ENCODE results near the gene SSMEM1.

- TF ChIP-seq CTCF (IDR thresholded peaks at IDR 0.05), result no peak
- no peak for TF ChIP-seq POLR2A (IDR thresholded peaks at IDR 0.05)
Measured at GRCh38 chr7:130221746-130222145, 14.1 kb downstream of the SSMEM1 start.

Measured in lower leg skin (tissue), 3 donors.